ENCODE results near the gene RBBP5.

The RBBP5 gene

DNA sequence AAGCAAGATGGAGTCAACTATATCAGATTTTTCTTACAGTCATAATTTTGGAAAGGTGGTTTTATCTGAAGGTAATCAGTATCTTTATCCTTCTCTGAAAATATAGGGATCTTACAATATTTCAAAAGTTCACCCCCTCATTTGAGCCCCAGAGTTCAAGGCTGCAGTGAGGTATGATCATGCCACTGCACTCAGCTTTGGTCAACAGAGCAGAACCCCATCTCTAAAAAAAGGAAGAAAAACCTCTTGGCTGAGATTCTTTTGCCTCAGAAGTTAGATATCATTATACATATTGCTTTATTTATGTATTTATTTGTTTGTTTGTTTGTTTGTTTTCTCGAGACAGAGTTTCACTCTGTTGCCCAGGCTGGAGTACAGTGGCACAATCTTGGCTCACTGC, 11.5 kb upstream of the RBBP5 start:
- in situ Hi-C loops (cut with MboI; ENCODE audit: low sequenced_read_pairs) = no loop called here

DNA sequence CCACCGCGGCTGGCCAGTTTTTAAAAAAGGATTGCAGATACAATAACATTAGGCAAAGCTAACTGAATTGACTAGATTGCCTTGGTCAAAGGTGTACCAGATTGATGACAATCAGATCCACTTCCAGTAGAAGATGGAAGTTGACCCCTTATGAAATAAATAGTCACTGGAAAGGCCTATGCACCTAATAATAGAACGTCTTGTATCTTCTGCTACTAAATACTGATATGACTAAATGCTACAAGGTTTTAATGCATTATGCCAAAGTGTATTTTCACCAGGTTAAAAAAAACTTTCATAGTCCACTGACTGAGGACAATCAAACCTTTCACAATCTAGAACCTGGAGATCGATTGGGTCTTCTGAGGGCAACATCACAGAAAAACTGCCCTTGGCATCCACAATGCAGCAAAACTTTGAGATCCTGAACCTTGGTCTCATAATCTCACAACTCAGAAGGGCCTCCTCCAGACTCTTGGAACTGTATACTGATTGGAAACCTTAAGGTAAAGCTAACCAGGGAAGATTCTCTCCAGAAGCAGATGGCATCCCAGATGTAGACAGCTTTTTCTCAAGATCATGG, 7.8 kb upstream of the RBBP5 start:
- in situ Hi-C loops (cut with MboI; ENCODE audit: low sequenced_read_pairs) = no loop called here

DNA sequence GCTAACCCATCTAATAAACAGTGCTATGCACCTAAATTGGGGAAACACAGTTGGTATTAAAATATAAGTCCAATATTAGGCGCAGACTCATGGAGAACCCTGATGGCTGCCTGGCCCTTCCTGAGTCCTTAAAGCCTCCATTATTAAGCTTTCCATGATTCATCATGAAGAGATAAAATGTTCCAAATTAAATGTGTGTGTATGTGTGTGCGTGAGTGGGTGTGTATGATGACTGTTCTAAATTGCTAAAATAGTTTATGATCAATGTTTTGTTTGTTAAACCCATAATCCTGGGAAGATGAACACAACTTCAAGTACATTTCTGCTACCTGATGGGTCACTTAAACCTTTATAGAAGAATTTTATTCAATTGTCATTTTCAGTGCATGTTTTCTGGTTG, 6.3 kb upstream of the RBBP5 start:
- in situ Hi-C loops (cut with MboI; ENCODE audit: low sequenced_read_pairs) = no loop called here

DNA sequence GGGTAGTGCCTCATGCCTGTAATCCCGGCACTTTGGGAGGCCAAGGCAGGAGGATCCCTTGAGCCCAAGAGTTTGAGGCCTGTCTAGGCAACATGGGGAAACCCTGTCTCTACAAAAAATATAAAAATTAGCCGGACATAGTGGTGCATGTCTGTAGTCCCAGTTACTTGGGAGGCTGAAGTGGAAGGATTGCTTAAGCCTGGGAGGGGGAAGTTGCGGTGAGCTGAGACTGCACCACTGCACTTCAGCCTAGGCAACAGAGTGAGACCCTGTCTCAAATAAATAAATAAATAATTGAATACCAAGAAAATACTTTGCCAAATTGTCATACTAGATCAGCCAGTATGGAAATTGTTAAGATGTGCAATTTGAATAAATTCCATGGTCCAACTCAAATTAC, 5.9 kb upstream of the RBBP5 start:
- in situ Hi-C loops (cut with MboI; ENCODE audit: low sequenced_read_pairs) = no loop called here

DNA sequence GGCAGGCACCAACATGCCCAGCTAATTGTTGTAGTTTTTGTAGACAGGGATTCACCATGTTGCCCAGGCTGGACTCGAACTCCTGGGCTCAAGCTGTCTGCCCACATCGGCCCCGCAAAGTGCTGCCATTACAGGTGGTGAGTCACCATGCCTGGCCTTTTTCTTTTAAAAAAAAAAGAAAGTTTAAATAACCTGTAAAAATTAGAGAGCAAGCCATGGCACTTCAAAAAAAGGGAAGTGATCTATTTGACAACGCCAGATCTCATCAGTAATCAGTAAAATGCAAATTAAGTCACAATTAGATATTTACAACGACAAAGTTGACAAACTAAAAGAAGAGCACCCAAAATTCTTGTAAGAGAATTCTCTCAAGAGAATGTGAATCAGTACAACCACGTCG, 2.9 kb upstream of the RBBP5 start:
- in situ Hi-C loops (cut with MboI; ENCODE audit: low sequenced_read_pairs) = no loop called here

DNA sequence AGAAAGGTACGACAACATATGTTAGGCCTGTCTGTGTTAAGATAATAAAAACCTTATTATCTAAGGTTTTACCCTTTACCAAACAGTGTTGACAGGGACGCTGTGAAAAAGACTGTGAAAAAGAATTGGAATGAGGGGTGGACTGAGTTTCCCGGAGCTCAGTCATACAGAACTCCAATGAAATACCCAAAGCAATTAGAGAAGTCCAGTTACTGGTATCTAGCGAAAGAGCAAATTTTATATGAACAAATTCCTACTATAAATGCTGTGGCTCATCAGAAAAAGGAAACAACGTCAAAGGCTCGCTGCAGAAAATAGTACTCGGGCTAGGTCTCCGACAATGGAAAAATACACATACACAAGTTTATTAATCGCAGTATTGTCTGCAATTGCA, 708 bp upstream of the RBBP5 start:
- in situ Hi-C loops (cut with MboI; ENCODE audit: low sequenced_read_pairs) = no loop called here

DNA sequence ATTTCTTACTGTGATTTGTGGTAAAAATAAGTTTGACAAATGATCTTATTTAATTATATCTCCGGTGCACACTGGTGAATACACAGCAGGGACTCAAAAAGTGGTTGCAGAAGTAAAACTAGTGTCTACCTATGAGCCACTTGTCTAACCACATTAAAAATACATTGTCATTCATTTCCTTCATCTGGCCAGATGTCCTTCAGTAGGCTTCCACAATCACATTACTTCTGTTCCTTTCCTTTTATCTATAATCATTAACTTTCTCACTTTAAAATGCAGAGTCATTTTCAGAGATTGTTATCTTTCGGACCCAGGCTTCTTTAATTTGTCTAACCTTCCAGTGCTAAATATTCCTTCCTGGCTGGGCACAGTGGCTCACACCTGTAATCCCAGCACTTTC, 3.0 kb downstream of the RBBP5 start:
- in situ Hi-C loops (cut with MboI; ENCODE audit: low sequenced_read_pairs) = no loop called here

DNA sequence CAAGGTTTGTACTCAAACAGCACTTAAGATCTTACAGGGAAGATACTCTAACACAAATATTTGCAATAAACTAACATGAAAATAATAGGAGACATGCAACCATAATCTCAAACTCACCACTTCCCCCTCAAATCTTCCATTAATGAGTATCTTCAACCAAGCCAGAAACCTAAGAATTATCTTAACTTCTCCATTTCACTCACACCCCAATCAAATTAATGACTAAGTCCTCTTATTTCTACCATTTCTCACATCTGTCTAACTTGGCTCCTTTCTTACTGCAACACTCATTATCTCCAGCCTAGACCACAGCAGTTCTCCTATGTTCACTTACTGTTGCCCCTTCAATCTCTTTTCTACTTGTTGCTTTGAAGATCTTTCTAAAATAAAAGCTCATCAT, 10.4 kb downstream of the RBBP5 start:
- in situ Hi-C loops (cut with MboI; ENCODE audit: low sequenced_read_pairs) = no loop called here

DNA sequence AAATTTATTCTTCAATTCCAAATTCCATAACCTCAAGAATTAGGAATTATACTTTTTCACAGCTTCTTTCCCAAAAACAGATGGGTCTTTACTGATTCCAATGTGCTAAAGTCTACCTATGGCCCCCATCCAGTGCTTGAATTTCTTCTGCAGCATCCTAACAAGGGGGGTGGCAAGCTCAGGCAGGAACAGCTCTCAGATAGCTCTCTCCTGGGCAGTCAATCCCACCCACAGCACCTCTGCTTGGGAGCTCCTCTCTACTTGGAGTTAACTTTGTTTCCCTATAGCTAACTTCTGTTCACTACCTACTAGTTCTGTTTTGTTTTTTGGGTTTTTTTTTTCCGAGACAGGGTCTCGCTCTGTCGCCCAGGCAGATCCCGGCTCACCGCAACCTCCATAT, 12.1 kb downstream of the RBBP5 start:
- in situ Hi-C loops (cut with MboI; ENCODE audit: low sequenced_read_pairs) = no loop called here

DNA sequence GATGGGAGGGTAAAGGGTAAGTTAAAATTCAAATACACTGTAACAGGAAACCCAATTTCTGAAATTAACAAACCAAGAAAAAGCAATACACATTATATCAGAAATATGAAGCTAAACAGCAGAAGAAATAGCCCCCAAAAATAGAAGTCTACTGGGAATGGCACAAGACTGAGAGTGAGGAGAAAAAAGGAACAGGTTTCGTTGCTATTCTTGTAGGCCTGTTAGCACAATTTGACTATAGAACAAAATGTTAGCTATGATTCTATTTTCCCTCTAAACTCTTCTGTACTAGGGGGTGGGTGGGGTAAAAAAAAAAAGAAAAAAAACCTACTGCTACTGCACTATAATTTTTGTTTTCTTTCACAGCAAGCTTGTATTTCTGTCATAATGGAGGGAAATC, 12.5 kb downstream of the RBBP5 start:
- in situ Hi-C loops (cut with MboI; ENCODE audit: low sequenced_read_pairs) = no loop called here

DNA sequence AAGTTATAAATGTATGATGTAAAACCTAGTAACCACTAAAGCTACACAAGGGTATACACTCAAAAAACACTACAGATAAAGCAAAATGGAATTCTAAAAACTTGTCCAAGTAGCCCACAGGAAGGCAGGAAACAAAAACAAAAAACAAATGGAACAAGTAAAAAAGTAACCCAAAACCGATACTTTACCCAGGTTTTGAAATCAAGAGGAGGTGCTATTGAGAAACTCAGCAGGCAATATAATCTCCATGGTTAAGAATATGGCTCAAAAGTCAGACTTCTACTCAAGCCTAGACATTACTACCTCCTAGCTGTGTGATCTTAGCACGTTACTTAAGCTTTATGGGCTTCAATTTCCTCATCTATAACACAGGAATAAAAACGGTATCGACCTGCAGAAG, 13.3 kb downstream of the RBBP5 start:
- in situ Hi-C loops (cut with MboI; ENCODE audit: low sequenced_read_pairs) = no loop called here

DNA sequence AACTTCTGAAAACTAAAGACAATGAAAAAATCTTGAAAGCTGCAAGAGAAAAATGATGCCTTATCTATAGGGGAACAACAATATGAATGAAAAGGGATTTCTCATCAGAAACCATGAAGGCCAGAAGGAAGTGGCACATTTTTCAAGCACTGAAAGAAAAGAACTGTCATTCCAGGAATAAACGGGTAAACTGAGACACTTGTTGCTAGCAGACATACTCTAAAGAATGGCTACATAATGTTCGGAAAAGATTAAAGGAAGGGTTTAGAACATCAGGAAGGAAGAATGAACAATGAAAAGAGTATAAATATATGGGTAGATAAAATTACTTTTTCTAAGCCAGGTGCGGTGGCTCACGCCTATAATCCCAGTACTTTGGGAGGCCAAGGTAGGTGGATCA, 14.5 kb downstream of the RBBP5 start:
- in situ Hi-C loops (cut with MboI; ENCODE audit: low sequenced_read_pairs) = no loop called here

DNA sequence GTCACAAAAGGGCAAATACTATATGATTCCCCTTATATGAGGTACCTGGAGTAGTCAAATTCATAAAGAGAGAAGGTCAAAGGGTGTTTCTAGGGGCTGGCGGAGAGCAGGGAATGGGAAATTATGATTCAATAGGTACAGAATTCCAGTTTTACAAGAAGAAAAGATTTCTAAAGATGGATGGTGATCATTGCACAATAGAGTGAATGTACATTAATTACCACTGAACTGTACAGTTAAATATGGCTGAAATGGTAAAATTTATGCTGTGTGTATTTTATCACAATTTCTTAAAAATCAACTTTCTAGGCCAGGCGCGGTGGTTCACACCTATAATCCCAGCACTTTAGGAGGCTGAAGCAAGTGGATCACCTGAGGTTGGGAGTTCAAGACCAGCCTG, 19.4 kb downstream of the RBBP5 start:
- in situ Hi-C loops (cut with MboI; ENCODE audit: low sequenced_read_pairs) = no loop called here

DNA sequence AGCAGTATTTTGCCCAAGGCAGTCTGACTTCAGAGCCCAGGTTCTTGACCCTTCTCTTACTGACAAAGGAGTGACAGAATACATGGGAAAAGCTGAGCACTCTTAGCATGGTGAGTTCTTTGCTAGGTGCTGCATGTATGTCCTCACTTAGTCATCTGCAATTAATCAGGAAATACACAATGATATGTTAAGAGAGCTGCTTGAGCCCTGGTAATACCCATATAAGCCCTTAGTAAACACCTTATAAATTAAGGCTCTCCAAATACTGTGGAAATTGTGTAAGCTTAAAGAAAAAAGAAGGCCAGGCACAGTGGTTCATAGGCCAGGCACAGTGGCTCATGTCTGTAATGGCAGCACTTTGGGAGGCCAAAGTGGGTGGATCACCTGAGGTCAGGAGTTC, 23.5 kb downstream of the RBBP5 start:
- in situ Hi-C loops (cut with MboI; ENCODE audit: low sequenced_read_pairs) = no loop called here

DNA sequence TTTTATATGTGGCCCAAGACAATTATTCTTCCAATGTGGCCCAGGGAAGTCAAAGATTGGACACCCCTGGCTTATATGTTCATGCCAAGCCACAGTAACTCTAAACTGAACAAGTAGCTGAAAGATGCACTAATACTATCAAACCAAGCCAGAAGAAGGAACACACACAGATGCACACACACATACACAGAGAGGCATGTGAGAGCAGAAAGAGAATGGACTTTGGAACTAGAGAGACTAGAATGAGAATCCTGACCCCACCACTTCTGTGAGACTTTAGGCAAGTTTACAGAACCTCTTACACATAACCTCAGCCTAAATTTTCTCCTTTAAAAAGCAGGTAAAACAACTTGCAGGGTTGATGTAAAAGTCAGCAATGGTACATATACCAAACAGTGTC, 26.4 kb downstream of the RBBP5 start:
- in situ Hi-C loops (cut with MboI; ENCODE audit: low sequenced_read_pairs) = no loop called here

DNA sequence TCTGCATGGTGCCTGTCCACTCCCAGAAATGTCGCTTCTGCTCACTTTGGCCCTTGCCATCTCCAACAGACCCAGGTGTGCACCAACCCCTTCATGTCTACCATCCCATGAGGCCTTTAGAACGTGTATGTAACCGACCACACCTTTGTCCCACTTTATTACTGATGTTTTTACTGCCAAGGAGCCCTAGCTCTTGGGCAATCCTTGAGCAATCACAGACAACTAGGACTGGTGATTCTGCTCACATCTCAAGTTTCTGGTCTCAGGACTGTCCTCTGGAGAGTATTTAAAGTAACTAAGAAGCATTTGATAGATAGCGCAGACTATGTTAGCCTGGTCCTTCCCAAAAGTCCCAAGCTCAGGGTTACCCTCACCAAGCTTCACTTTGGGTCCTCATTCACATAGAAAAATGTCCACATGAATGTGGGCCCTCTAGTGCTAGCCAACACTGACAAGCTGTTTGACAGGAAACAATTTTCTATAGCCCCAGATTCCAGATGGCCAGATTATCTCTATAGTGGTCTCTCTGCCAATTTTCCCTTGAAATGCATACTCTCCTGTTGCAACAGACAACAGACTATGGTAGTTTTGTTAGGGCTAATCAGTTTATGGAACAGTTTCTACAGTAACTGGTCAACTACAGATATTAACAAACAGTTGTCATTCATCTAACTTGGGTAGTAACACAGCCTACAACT, 30.6 kb downstream of the RBBP5 start:
- in situ Hi-C loops (cut with MboI; ENCODE audit: low sequenced_read_pairs) = no loop called here

DNA sequence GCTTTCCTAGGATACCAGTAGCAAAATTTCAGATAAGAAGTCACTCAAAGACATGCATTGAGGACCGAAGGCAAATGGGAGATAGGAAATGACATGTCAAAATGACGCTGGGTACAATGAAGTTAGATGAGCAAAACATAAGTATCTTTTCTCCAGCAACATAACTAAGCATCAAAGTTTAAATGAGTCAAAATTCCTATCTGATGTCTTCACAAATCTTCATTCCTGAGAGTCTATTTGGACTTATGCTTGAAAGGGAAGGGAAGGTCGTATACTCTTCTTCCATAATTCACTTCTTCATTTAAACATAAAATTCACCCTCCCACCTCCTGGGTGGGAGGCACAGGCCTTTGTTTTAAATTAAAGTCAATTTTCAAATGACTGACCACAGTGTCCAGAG, 33.4 kb downstream of the RBBP5 start:
- in situ Hi-C loops (cut with MboI; ENCODE audit: low sequenced_read_pairs) = no loop called here

DNA sequence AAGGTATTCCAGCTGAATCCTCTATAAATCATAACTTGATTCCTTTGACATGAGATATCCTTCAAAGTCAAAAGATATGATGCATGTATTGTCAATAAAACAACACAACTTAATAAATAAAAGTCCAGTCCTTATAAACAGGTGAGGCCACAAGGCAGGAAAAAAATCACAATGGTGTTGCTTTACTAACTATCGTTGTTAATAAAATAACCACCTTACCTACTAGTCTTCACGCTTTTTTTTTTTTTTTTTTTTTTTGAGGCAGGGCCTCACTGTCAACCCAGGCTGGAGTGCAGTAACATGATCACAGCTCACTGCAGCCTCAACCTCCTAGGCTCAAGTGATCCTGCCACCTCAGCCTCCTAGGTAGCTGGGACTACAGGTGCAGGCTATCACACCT, 37.4 kb downstream of the RBBP5 start, which contains the start of gene TMEM81:
Gene TMEM81 (minus strand): TSS at position 101 of the 400 bp plus-strand sequence. CDS start 140 bp downstream, outside the sequence.
- in situ Hi-C loops (cut with MboI; ENCODE audit: low sequenced_read_pairs) = no loop called here

DNA sequence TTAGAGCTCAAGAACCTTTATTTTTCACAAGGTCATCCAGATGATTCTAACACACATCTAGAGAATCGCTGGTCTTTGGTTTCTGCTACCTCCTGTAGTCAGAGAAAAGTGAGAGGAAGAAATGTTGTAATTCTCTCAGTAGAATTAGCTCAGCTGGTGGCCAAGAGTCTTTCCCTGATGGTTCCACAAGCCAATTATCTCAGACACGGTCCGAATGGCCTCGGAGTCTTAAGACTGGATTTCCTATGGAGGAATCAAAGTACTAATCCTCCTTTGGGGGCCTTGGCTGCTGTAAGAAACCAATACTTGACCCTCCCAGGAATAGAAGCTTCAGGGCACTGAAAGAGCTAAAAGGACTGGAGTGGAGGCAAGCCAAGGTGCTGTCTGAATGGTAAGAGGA, 39.3 kb downstream of the RBBP5 start:
- in situ Hi-C loops (cut with MboI; ENCODE audit: low sequenced_read_pairs) = no loop called here

DNA sequence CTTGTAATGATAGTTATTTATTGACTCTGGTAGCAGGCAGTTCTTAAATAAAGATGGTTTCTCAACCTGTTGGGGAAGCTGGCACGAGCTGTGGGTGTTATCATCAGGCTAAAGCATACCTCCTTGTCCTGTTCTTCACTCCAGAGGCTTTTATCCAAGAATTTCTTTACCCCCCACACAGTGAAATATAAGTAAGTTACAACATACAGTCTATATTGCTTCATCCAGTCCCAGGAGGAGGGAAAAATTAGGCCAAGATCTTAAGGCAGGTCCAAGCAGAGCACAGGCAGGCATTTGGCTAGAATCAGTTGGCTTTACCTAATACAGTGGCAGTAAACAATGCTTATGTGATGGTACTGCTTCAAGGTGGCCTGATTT, 43.9 kb downstream of the RBBP5 start:
- in situ Hi-C loops (cut with MboI; ENCODE audit: low sequenced_read_pairs) = no loop called here

DNA sequence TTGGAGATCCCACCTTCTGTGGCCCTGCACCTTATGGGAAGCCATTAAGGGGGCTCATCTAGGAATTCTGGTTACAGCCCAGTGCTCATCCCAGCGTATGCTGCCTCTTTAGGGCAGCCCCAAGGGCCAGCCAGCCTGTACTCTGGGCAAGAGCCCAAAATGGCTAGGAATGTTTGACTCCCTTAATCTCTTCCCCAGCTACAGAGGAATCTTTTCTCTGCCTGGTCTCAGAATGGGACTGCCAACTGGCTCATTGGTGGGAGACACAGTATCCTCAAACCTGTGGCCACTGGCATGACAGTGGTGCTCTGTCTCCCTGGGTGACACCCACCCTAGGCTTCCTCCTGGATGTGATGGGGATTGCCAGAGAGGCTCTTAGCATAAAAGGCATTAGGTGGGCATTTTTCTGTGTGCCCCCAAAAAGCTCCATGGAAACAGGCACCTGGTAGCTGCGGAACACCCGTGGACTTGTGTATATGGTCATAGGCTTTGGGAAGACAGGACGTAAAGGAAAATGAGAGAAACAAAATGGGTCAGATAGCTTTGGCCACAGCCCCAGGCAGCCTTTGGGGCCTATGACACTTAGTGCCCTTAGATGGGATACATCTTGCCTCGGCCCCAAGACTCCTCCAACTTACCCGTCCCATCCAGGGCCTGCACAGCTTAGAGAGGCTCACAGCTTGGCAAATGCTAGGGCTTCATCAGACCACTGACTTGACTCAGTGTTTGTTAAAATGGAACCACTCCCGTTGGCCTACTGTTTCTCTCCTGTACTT, 44.4 kb downstream of the RBBP5 start:
- in situ Hi-C loops (cut with MboI; ENCODE audit: low sequenced_read_pairs) = no loop called here

DNA sequence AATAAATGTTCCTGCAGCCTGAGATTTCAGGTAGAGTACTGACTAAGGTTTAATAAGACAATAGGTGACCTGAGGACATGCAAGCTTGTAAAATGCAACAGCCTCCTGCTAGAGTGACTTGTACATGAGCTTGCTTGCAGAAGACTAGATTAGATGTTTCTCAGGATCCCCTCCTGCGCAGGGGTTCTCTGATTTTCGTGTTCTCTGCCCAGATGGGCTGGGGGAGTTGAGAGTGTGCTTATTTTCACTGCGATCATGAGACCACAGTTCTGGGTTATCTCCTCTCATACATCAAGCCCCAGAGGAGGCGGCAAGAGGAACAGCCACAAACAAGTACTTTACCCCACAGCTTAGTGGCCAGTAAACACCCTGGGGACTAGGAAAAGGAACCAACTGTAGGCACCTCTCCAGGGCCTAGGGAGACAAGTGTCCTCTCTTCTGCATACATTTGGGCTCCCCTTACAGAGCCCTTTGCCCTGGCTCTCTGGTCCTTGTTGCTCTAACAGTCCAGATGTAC, 45.5 kb downstream of the RBBP5 start:
- in situ Hi-C loops (cut with MboI; ENCODE audit: low sequenced_read_pairs) = no loop called here

Data from hTERT RPE-1 (cell line).